ENCODE results near the gene MINK1. TPM values are rescaled to one million over a fixed set of nuclear protein-coding genes. Genes with fewer than 3 reads are reported as not detected.

The MINK1 gene
- total RNA-seq, 1 donor from 2014 or later, result 111 TPM

GRCh38 chr17:4893272-4893671 is 60.1 kb downstream of the MINK1 start:
- no peaks in the 10 kb centered on the region for H3K27me3 Mint-ChIP-seq
- H3K36me3 Mint-ChIP-seq, result peaks cover 5% of the 10 kb centered on the region
- H3K4me1 Mint-ChIP-seq (ENCODE audit: unreplicated experiment), result no peaks in the 10 kb centered on the region
- no peak for TF ChIP-seq CTCF (conservative IDR thresholded peaks at IDR 0.05)
- H3K4me3 Mint-ChIP-seq, result no peak overlapping the region
- no peaks in the 10 kb centered on the region for H3K9me3 Mint-ChIP-seq
- no peak for DNase-seq (ENCODE audit: extremely low spot score, unreplicated experiment)
- no peak overlapping the region for H3K27ac Mint-ChIP-seq

GRCh38 chr17:4893721-4894560 is 60.8 kb downstream of the MINK1 start:
- Mint-ChIP-seq H3K4me1 (ENCODE audit: unreplicated experiment) (no peaks in the 10 kb centered on the region), H3K27me3 (no peaks in the 10 kb centered on the region), H3K27ac (no peak overlapping the region), H3K4me3 (no peak overlapping the region), H3K9me3 (no peaks in the 10 kb centered on the region), H3K36me3 (peaks cover 4% of the 10 kb centered on the region)
- TF ChIP-seq CTCF (conservative IDR thresholded peaks at IDR 0.05), result no peak
- no peak for DNase-seq (ENCODE audit: extremely low spot score, unreplicated experiment)

GRCh38 chr17:4895121-4895520 is 62.0 kb downstream of the MINK1 start:
- peak overlapping the region; percentile 41 for H3K27ac Mint-ChIP-seq
- H3K9me3 Mint-ChIP-seq, result no peaks in the 10 kb centered on the region
- H3K4me3 Mint-ChIP-seq, result no peak overlapping the region
- no peak for TF ChIP-seq CTCF (conservative IDR thresholded peaks at IDR 0.05)
- H3K36me3 Mint-ChIP-seq, result no peaks in the 10 kb centered on the region
- DNase-seq (ENCODE audit: extremely low spot score, unreplicated experiment), result no peak
- no peaks in the 10 kb centered on the region for H3K27me3 Mint-ChIP-seq
- H3K4me1 Mint-ChIP-seq (ENCODE audit: unreplicated experiment), result no peaks in the 10 kb centered on the region

GRCh38 chr17:4895657-4896331 is 62.7 kb downstream of the MINK1 start:
- DNase-seq (ENCODE audit: extremely low spot score, unreplicated experiment), result no peak
- no peaks in the 10 kb centered on the region for H3K9me3 Mint-ChIP-seq
- no peaks in the 10 kb centered on the region for H3K27me3 Mint-ChIP-seq
- no peaks in the 10 kb centered on the region for H3K36me3 Mint-ChIP-seq
- H3K27ac Mint-ChIP-seq, result no peak overlapping the region
- no peaks in the 10 kb centered on the region for H3K4me1 Mint-ChIP-seq (ENCODE audit: unreplicated experiment)
- H3K4me3 Mint-ChIP-seq, result no peak overlapping the region
- TF ChIP-seq CTCF (conservative IDR thresholded peaks at IDR 0.05), result peak; percentile 24

- no peaks in the 10 kb centered on the region for H3K4me1 Mint-ChIP-seq (ENCODE audit: unreplicated experiment)
- TF ChIP-seq CTCF (conservative IDR thresholded peaks at IDR 0.05), result no peak
- no peak for DNase-seq (ENCODE audit: extremely low spot score, unreplicated experiment)
These were observed 63.4 kb downstream of the MINK1 start for GRCh38 chr17:4896332-4897197.

More at GRCh38 chr17:4896332-4897197, 63.4 kb downstream of the MINK1 start:
- no peaks in the 10 kb centered on the region for H3K27me3 Mint-ChIP-seq
- H3K27ac Mint-ChIP-seq, result no peak overlapping the region
- no peaks in the 10 kb centered on the region for H3K9me3 Mint-ChIP-seq
- no peaks in the 10 kb centered on the region for H3K36me3 Mint-ChIP-seq
- no peak overlapping the region for H3K4me3 Mint-ChIP-seq

All from type B pancreatic cell (in vitro differentiated cells).